ENCODE results near the gene PNP. TPM values are rescaled to one million over a fixed set of nuclear protein-coding genes. Genes with fewer than 3 reads are reported as not detected.
"Not testable (repeated sequence)": the region's sequence is repeated elsewhere in the genome, so short reads cannot be mapped to it uniquely, and the experiment has no call there.

The PNP gene
- total and polyA plus RNA-seq, 4 donors: 22.9 to 156 (median 35.8) TPM

GRCh38 chr14:20501346-20501745, 32.1 kb downstream of the PNP start:
- Histone ChIP-seq H3K9me3 (ENCODE audit: control insufficient read depth in 4 of 4, low read length in 3 of 4) (no peaks in the 10 kb centered on the region), H3K36me3 (ENCODE audit: control insufficient read depth in 4 of 4, insufficient read depth in 3 of 4, low read depth in 1 of 4, low read length in 3 of 4) (no peaks in the 10 kb centered on the region), H3K27ac (ENCODE audit: low read depth in 1 of 2, low read length in 2 of 2) (no peak overlapping the region), H3K4me1 (ENCODE audit: control insufficient read depth in 4 of 4, insufficient read depth in 4 of 4, low read length in 3 of 4) (no peaks in the 10 kb centered on the region), H3K9ac (ENCODE audit: low read depth in 1 of 2, low read length in 2 of 2) (no peak overlapping the region), H3K4me3 (ENCODE audit: low read depth in 1 of 3, low read length in 3 of 3) (no peak overlapping the region), H3K27me3 (ENCODE audit: control insufficient read depth in 4 of 4, insufficient read depth in 4 of 4, low read length in 3 of 4) (no peaks in the 10 kb centered on the region)
- no peak for DNase-seq (ENCODE audit: low spot score)
- WGBS: 98% methylated on average over 2 of the region's 2 CpGs
- TF ChIP-seq RXRA (IDR thresholded peaks at IDR 0.05) (no peak), TAF1 (conservative IDR thresholded peaks at IDR 0.05) (no peak), FOXA2 (IDR thresholded peaks at IDR 0.05) (no peak), JUND (IDR thresholded peaks at IDR 0.05) (no peak)

GRCh38 chr14:20503898-20504297, 34.7 kb downstream of the PNP start:
- H3K9me3 ChIP-seq (ENCODE audit: control insufficient read depth in 4 of 4, low read length in 3 of 4): no peaks in the 10 kb centered on the region
- H3K27ac ChIP-seq (ENCODE audit: low read depth in 1 of 2, low read length in 2 of 2): no peak overlapping the region
- no peak overlapping the region for H3K9ac ChIP-seq (ENCODE audit: low read depth in 1 of 2, low read length in 2 of 2)
- no peak overlapping the region for H3K4me3 ChIP-seq (ENCODE audit: low read depth in 1 of 3, low read length in 3 of 3)
- TF ChIP-seq ATF3 (IDR thresholded peaks at IDR 0.05): no peak
- no peak for TF ChIP-seq TAF1 (conservative IDR thresholded peaks at IDR 0.05)
- DNase-seq (ENCODE audit: low spot score): no peak
- H3K36me3 ChIP-seq (ENCODE audit: control insufficient read depth in 4 of 4, insufficient read depth in 3 of 4, low read depth in 1 of 4, low read length in 3 of 4): no peaks in the 10 kb centered on the region
- H3K27me3 ChIP-seq (ENCODE audit: control insufficient read depth in 4 of 4, insufficient read depth in 4 of 4, low read length in 3 of 4): no peaks in the 10 kb centered on the region
- 53% methylated on average over 6 of the region's 6 CpGs for WGBS
- H3K4me1 ChIP-seq (ENCODE audit: control insufficient read depth in 4 of 4, insufficient read depth in 4 of 4, low read length in 3 of 4): no peaks in the 10 kb centered on the region

GRCh38 chr14:20506276-20506675, 37.1 kb downstream of the PNP start:
- not testable (repeated sequence) for DNase-seq (ENCODE audit: low spot score); H3K4me3 ChIP-seq (ENCODE audit: low read depth in 1 of 3, low read length in 3 of 3); H3K27ac ChIP-seq (ENCODE audit: low read depth in 1 of 2, low read length in 2 of 2); H3K27me3 ChIP-seq (ENCODE audit: control insufficient read depth in 4 of 4, insufficient read depth in 4 of 4, low read length in 3 of 4); H3K9ac ChIP-seq (ENCODE audit: low read depth in 1 of 2, low read length in 2 of 2); H3K9me3 ChIP-seq (ENCODE audit: control insufficient read depth in 4 of 4, low read length in 3 of 4); H3K4me1 ChIP-seq (ENCODE audit: control insufficient read depth in 4 of 4, insufficient read depth in 4 of 4, low read length in 3 of 4); H3K36me3 ChIP-seq (ENCODE audit: control insufficient read depth in 4 of 4, insufficient read depth in 3 of 4, low read depth in 1 of 4, low read length in 3 of 4)
- 94% methylated on average over 12 of the region's 30 CpGs for WGBS

- WGBS: 88% methylated on average over 5 of the region's 30 CpGs
These were observed 37.5 kb downstream of the PNP start for GRCh38 chr14:20506752-20507151.

GRCh38 chr14:20507537-20507936, 38.3 kb downstream of the PNP start:
- H3K27me3 ChIP-seq (ENCODE audit: control insufficient read depth in 4 of 4, insufficient read depth in 4 of 4, low read length in 3 of 4); H3K4me1 ChIP-seq (ENCODE audit: control insufficient read depth in 4 of 4, insufficient read depth in 4 of 4, low read length in 3 of 4); H3K9ac ChIP-seq (ENCODE audit: low read depth in 1 of 2, low read length in 2 of 2); H3K36me3 ChIP-seq (ENCODE audit: control insufficient read depth in 4 of 4, insufficient read depth in 3 of 4, low read depth in 1 of 4, low read length in 3 of 4); H3K9me3 ChIP-seq (ENCODE audit: control insufficient read depth in 4 of 4, low read length in 3 of 4); DNase-seq (ENCODE audit: low spot score); H3K27ac ChIP-seq (ENCODE audit: low read depth in 1 of 2, low read length in 2 of 2); H3K4me3 ChIP-seq (ENCODE audit: low read depth in 1 of 3, low read length in 3 of 3): not testable (repeated sequence)
- WGBS: 77% methylated on average over 3 of the region's 3 CpGs

More at GRCh38 chr14:20506752-20507151, 37.5 kb downstream of the PNP start:
- H3K27ac ChIP-seq (ENCODE audit: low read depth in 1 of 2, low read length in 2 of 2); H3K9ac ChIP-seq (ENCODE audit: low read depth in 1 of 2, low read length in 2 of 2); H3K27me3 ChIP-seq (ENCODE audit: control insufficient read depth in 4 of 4, insufficient read depth in 4 of 4, low read length in 3 of 4); H3K4me1 ChIP-seq (ENCODE audit: control insufficient read depth in 4 of 4, insufficient read depth in 4 of 4, low read length in 3 of 4); DNase-seq (ENCODE audit: low spot score); H3K9me3 ChIP-seq (ENCODE audit: control insufficient read depth in 4 of 4, low read length in 3 of 4); H3K4me3 ChIP-seq (ENCODE audit: low read depth in 1 of 3, low read length in 3 of 3); H3K36me3 ChIP-seq (ENCODE audit: control insufficient read depth in 4 of 4, insufficient read depth in 3 of 4, low read depth in 1 of 4, low read length in 3 of 4): not testable (repeated sequence)

All from liver (tissue), 9 donors.